Natural killer cell (primary cell): ENCODE measurements around the gene RBM22. TPM values are rescaled to one million over a fixed set of nuclear protein-coding genes. Genes with fewer than 3 reads are reported as not detected.

ENCODE experiments used
- ATAC-seq, 3 donors: fragments of 150-1000 bp in 2 of 3; fragments of 200-7000 bp in 1 of 3; cut with Tn5 transposase; 1 replicate in 1 of 3; 2 replicates in 2 of 3; pipeline ENCODE4 v1.10.0; 2021; ENCODE audit warnings: mild to moderate bottlenecking in 2 of 3, moderate library complexity in 2 of 3
- DNase-seq, 2 donors: peaks; one replicate each; pipeline versions ENCODE4 v3.0.0 to v3.0.0-alpha.2; 2013 to 2021; ENCODE audit warnings: mixed read lengths in 1 of 2
- H3K27ac ChIP-seq: one replicate; pipeline ENCODE4 v1.5.1; 2013; ENCODE audit warnings: mild to moderate bottlenecking, low read length
- H3K27me3 ChIP-seq: one replicate; pipeline ENCODE4 v1.6.1; 2013; ENCODE audit warnings: low read length; ENCODE audit not compliant: control insufficient read depth, insufficient read depth
- H3K36me3 ChIP-seq: one replicate; pipeline ENCODE4 v1.6.1; 2013; ENCODE audit warnings: low read length; ENCODE audit not compliant: control insufficient read depth, insufficient read depth
- H3K4me1 ChIP-seq: one replicate; pipeline ENCODE4 v1.6.1; 2013; ENCODE audit warnings: low read length; ENCODE audit not compliant: control insufficient read depth, insufficient read depth
- H3K4me3 ChIP-seq: one replicate; pipeline ENCODE4 v1.5.1; 2013; ENCODE audit warnings: low read length
- H3K9me3 ChIP-seq: one replicate; pipeline ENCODE4 v1.6.1; 2013; ENCODE audit warnings: low read length; ENCODE audit not compliant: control insufficient read depth, insufficient read depth
- H3K27ac Mint-ChIP-seq, 2 donors: one replicate each; pipeline ENCODE4 v1.8.0; 2022; ENCODE audit warnings: mild to moderate bottlenecking in 2 of 2, mixed read lengths in 2 of 2, moderate library complexity in 1 of 2
- H3K27me3 Mint-ChIP-seq, 2 donors: one replicate each; pipeline ENCODE4 v1.8.0; 2022; ENCODE audit warnings: low read depth in 2 of 2, mixed read lengths in 2 of 2
- H3K36me3 Mint-ChIP-seq: one replicate; pipeline ENCODE4 v1.8.0; 2022; ENCODE audit warnings: mixed read lengths
- H3K4me1 Mint-ChIP-seq, 2 donors: one replicate each; pipeline ENCODE4 v1.8.0; 2022; ENCODE audit warnings: mixed read lengths in 2 of 2
- H3K4me3 Mint-ChIP-seq: one replicate; pipeline ENCODE4 v1.8.0; 2022; ENCODE audit warnings: mild to moderate bottlenecking, moderate library complexity, mixed read lengths
- H3K9me3 Mint-ChIP-seq, 2 donors: one replicate each; pipeline ENCODE4 v1.8.0; 2022; ENCODE audit warnings: mixed read lengths in 2 of 2
- CTCF ChIP-seq: fragments of 200-600 bp; IDR thresholded peaks from one replicate; pipeline ENCODE4 v1.8.0; 2022; ENCODE audit warnings: antibody characterized with exemption
- WGBS: methylation state at CpG from one replicate; pipeline ENCODE4 v1.1.7; 2013; ENCODE audit warnings: missing lambda C conversion rate; ENCODE audit not compliant: insufficient coverage; 5-methylcytosine and 5-hydroxymethylcytosine counted together
- intact Hi-C: fragments of 100-400 bp; cut with micrococcal nuclease; formaldehyde crosslinking; loops from one replicate; pipeline ENCODE4 v1.14.2; 2022
- total RNA-seq, 4 donors: library from RNA; stranded (reverse); fragments of 120-200 nt in 1 of 4; gene quantifications; one replicate each; pipeline versions ENCODE4 v1.2.3 to v1.2.4, GENCODE V29; 2013 to 2022

RBM22 gene
- total RNA-seq, 3 donors from 2014 or later (not counting 1 experiment from before 2014, with no cell fraction given): 136 to 149 (median 145) TPM

GRCh38 chr5:150672237-150672883 is 28.5 kb downstream of the RBM22 start:
- WGBS: 5% methylated on average over 33 of the region's 38 CpGs
- intact Hi-C loops: no loop called here
- no peak overlapping the region for H3K27ac ChIP-seq
- Mint-ChIP-seq H3K4me3 (peak overlapping the region; percentile 78), H3K27ac (peak overlapping the region in 1 of 2 donors; percentile 52), H3K4me1 (no peaks in the 10 kb centered on the region), H3K27me3 (peaks cover 8 to 16% of the 10 kb centered on the region in 2 donors), H3K9me3 (no peaks in the 10 kb centered on the region), H3K36me3 (no peaks in the 10 kb centered on the region)
- H3K4me3 ChIP-seq: peak overlapping the region; percentile 30
- TF ChIP-seq CTCF: no peak
- H3K4me1 ChIP-seq: peaks cover 18% of the 10 kb centered on the region
- no peaks in the 10 kb centered on the region for H3K9me3 ChIP-seq
- H3K36me3 ChIP-seq: no peaks in the 10 kb centered on the region
- ATAC-seq: peak; percentile 53 to 70 (median 55)
- peaks cover 12% of the 10 kb centered on the region for H3K27me3 ChIP-seq
- peak in 1 of 2 donors; percentile 43 for DNase-seq

GRCh38 chr5:150671509-150672236 is 29.2 kb downstream of the RBM22 start:
- H3K36me3 Mint-ChIP-seq: no peaks in the 10 kb centered on the region
- ATAC-seq (peak; percentile 54 to 68 (median 64)), DNase-seq (peak in 1 of 2 donors; percentile 32)
- H3K4me3 Mint-ChIP-seq: peak overlapping the region; percentile 78
- H3K36me3 ChIP-seq: no peaks in the 10 kb centered on the region
- peak overlapping the region; percentile 30 for H3K4me3 ChIP-seq
- H3K27me3 ChIP-seq: peaks cover 12% of the 10 kb centered on the region
- no peaks in the 10 kb centered on the region for H3K4me1 Mint-ChIP-seq
- intact Hi-C loops: no loop called here
- H3K9me3 Mint-ChIP-seq: no peaks in the 10 kb centered on the region
- H3K27ac ChIP-seq: no peak overlapping the region
- peaks cover 18% of the 10 kb centered on the region for H3K4me1 ChIP-seq
- WGBS: under 1% methylated on average over 47 of the region's 51 CpGs
- TF ChIP-seq CTCF: no peak
- no peaks in the 10 kb centered on the region for H3K9me3 ChIP-seq
- peaks cover 8 to 16% of the 10 kb centered on the region in 2 donors for H3K27me3 Mint-ChIP-seq
- peak overlapping the region in 1 of 2 donors; percentile 52 for H3K27ac Mint-ChIP-seq

- Mint-ChIP-seq H3K4me3 (peak overlapping the region; percentile 76), H3K36me3 (no peaks in the 10 kb centered on the region), H3K9me3 (no peaks in the 10 kb centered on the region), H3K4me1 (no peaks in the 10 kb centered on the region), H3K27me3 (peaks cover 8 to 16% of the 10 kb centered on the region in 2 donors), H3K27ac (no peak overlapping the region)
- H3K36me3 ChIP-seq: no peaks in the 10 kb centered on the region
- no peak for DNase-seq
- no peak for ATAC-seq
- intact Hi-C loops: no loop called here
- TF ChIP-seq CTCF: no peak
- H3K4me1 ChIP-seq: peaks cover 18% of the 10 kb centered on the region
- no peak overlapping the region for H3K4me3 ChIP-seq
- H3K27ac ChIP-seq: no peak overlapping the region
- H3K9me3 ChIP-seq: no peaks in the 10 kb centered on the region
- WGBS: 20% methylated on average over 1 of the region's 2 CpGs
- H3K27me3 ChIP-seq: peaks cover 12% of the 10 kb centered on the region
Observed at GRCh38 chr5:150670948-150671310, 29.9 kb downstream of the RBM22 start.
